ENCODE results near the gene LRRC3. TPM values are rescaled to one million over a fixed set of nuclear protein-coding genes. Genes with fewer than 3 reads are reported as not detected.

LRRC3 gene
- total RNA-seq, 1 donor from 2014 or later: 10.1 TPM

DNA sequence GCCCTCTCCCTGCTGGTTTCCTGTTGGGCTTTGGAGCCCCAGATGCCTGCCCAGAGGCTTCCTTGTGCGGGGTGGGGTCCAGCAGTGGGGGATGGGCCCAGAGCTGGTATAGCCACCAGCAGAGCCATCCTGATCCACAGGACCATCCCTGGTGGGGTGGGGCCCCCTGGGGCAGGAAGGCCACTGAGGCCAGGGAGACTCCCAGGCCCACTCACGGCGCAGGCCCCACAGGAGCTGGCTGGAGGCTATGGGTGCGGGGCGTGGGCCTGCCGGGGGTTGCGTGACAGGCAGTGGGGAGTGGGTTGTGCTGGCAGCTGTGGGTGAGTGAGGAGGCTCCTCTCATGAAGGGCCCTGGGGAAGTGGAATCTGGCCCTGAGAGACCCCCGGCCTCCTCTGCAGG, 5.7 kb downstream of the LRRC3 start:
- Mint-ChIP-seq H3K27ac (ENCODE audit: unreplicated experiment) (no peak overlapping the region), H3K9me3 (no peaks in the 10 kb centered on the region), H3K4me1 (peaks cover 4% of the 10 kb centered on the region), H3K36me3 (ENCODE audit: low read depth) (no peaks in the 10 kb centered on the region), H3K27me3 (ENCODE audit: low read depth) (no peaks in the 10 kb centered on the region), H3K4me3 (no peak overlapping the region)
- no peak for DNase-seq (ENCODE audit: low read depth, low spot score)
- TF ChIP-seq, protein P1, sequence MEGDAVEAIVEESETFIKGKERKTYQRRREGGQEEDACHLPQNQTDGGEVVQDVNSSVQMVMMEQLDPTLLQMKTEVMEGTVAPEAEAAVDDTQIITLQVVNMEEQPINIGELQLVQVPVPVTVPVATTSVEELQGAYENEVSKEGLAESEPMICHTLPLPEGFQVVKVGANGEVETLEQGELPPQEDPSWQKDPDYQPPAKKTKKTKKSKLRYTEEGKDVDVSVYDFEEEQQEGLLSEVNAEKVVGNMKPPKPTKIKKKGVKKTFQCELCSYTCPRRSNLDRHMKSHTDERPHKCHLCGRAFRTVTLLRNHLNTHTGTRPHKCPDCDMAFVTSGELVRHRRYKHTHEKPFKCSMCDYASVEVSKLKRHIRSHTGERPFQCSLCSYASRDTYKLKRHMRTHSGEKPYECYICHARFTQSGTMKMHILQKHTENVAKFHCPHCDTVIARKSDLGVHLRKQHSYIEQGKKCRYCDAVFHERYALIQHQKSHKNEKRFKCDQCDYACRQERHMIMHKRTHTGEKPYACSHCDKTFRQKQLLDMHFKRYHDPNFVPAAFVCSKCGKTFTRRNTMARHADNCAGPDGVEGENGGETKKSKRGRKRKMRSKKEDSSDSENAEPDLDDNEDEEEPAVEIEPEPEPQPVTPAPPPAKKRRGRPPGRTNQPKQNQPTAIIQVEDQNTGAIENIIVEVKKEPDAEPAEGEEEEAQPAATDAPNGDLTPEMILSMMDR (conservative IDR thresholded peaks at IDR 0.05): no peak

DNA sequence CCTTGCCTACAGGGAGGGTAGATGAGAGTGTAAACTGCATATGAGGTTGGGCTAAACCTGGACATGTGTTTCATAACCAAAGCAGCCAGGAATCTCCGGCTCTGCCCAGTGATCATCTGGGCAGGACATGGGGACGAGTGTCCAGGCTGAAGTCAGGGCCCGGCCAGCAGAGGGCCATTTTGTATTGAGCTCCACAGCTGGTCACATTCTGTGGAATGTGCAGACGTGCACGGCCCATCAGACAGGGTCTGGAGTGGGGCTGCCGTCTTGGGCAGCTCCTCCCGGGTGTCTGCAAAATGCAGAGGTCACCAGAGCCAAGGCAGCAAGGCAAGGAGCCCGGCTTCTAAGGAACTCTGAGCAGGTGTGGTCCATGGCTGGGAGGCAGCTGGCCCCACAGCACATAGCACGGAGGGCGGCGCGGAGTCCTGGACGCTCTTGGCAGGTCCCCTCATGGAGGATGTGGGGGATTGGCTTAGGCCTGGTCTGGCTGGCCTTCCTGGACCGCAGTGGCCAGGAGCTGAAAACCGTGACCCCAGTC, 6.2 kb downstream of the LRRC3 start:
- Mint-ChIP-seq H3K27me3 (ENCODE audit: low read depth) (no peaks in the 10 kb centered on the region), H3K4me3 (no peak overlapping the region), H3K9me3 (no peaks in the 10 kb centered on the region), H3K36me3 (ENCODE audit: low read depth) (no peaks in the 10 kb centered on the region), H3K4me1 (peaks cover 4% of the 10 kb centered on the region), H3K27ac (ENCODE audit: unreplicated experiment) (no peak overlapping the region)
- DNase-seq (ENCODE audit: low read depth, low spot score): no peak
- TF ChIP-seq, protein P1 (conservative IDR thresholded peaks at IDR 0.05): peak; percentile 43

DNA sequence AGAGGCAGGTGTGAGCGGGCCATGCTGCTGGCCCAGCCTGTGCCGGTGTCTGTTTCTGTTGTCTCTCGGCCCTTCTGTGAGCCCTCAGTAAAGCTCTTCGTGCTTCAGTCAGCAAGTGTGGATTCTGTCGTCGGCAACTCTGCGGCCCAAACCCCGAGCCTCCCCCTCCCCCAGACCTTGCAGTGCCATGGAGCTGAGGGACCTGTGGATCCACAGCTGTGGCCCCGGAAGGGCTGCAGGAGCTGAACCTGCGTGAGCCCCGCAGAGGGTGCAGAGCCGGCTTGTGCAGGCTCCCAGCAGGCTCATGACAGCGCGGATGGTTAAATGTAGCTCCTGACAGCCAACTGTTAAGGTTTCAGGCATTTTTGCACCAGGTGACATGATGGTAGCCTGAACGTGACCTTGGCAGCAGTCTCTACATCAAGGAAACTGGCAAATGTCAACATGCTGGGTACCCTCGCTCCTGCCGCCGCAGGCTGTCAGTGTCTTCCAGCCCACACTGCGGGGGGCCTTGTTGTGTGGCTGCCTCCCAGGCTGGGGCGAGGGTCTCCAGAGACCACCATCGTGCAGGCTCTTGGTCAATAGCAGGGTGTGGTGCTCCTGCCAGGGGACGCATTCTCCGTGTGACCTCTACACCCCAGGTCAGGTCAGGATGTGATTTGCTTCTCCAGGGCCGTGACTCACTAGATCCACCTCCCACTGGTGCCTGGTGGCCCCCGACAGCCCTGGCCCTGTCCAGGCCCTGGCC, 7.0 kb downstream of the LRRC3 start:
- Mint-ChIP-seq H3K36me3 (ENCODE audit: low read depth) (no peaks in the 10 kb centered on the region), H3K9me3 (no peaks in the 10 kb centered on the region), H3K4me3 (no peak overlapping the region), H3K27ac (ENCODE audit: unreplicated experiment) (no peak overlapping the region), H3K27me3 (ENCODE audit: low read depth) (no peaks in the 10 kb centered on the region), H3K4me1 (peaks cover 4% of the 10 kb centered on the region)
- TF ChIP-seq, protein P1 (conservative IDR thresholded peaks at IDR 0.05): no peak
- no peak for DNase-seq (ENCODE audit: low read depth, low spot score)

DNA sequence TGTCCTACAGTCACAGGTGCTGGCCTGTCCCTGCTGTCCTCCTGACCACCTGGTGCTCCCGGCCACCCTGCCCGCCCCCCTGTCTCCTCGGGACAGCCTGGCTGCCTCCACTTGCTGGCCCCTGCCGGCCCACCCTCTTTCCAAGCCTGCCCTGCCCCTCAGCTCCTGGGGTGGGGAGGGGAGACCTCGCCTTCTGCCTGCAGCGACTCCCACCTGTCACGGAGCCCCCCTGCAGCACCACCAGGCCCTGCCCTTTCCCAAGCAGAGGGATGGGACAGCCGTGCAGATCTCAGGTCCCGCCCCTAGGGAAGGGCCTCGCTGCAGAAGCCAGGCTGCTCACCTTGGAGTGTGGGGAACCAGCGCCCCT, 7.5 kb downstream of the LRRC3 start:
- Mint-ChIP-seq H3K4me3 (no peak overlapping the region), H3K9me3 (no peaks in the 10 kb centered on the region)
- TF ChIP-seq, protein P1 (conservative IDR thresholded peaks at IDR 0.05): no peak

DNA sequence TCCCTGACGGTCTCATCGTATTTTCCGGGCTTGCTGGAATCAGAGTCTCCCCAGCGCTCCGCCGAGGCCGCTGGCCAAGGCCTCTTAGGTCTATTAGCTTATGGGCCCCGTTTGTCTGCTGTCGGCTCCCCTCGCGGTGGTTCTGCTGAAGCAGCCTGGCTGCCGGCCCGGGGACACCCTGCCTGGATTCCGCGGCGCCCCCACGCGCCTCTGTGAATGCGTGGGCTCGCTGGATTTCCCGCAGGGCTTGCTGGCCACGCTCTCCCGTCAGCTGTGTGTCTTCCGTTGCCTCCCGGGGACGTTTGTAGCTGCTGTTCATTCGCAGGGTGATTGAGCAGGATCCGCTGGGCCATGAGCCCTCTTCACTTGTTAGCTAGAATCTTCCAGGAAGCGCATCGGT, 8.4 kb downstream of the LRRC3 start:
- Mint-ChIP-seq H3K27me3 (ENCODE audit: low read depth) (no peaks in the 10 kb centered on the region), H3K9me3 (no peaks in the 10 kb centered on the region), H3K36me3 (ENCODE audit: low read depth) (no peaks in the 10 kb centered on the region), H3K27ac (ENCODE audit: unreplicated experiment) (no peak overlapping the region), H3K4me1 (peaks cover 4% of the 10 kb centered on the region), H3K4me3 (no peak overlapping the region)
- TF ChIP-seq, protein P1 (conservative IDR thresholded peaks at IDR 0.05): no peak
- DNase-seq (ENCODE audit: low read depth, low spot score): no peak

More for the DNA sequence above, 7.5 kb downstream of the LRRC3 start:
- peaks cover 4% of the 10 kb centered on the region for H3K4me1 Mint-ChIP-seq
- no peaks in the 10 kb centered on the region for H3K27me3 Mint-ChIP-seq (ENCODE audit: low read depth)
- no peaks in the 10 kb centered on the region for H3K36me3 Mint-ChIP-seq (ENCODE audit: low read depth)
- H3K27ac Mint-ChIP-seq (ENCODE audit: unreplicated experiment): no peak overlapping the region
- DNase-seq (ENCODE audit: low read depth, low spot score): no peak

Data from neural crest cell (in vitro differentiated cells).